H9 (cell line): ENCODE measurements around the gene TTLL3. TPM values are rescaled to one million over a fixed set of nuclear protein-coding genes. Genes with fewer than 3 reads are reported as not detected.

Experiments used
- DNase-seq: peaks from one replicate; pipeline ENCODE4 v3.0.0-alpha.2; 2017
- H2AFZ ChIP-seq: one replicate; pipeline ENCODE4 v1.6.1; 2013; ENCODE audit warnings: mild to moderate bottlenecking, low read length, control low read depth, moderate library complexity
- H2AK5ac ChIP-seq: 2 replicates; pipeline ENCODE4 v1.6.1; 2013; ENCODE audit warnings: low read length, control low read depth, mixed read lengths; ENCODE audit not compliant: insufficient read length
- H2BK120ac ChIP-seq: one replicate; pipeline ENCODE4 v1.6.1; 2013; ENCODE audit warnings: low read depth, mild to moderate bottlenecking, low read length, control low read depth, inconsistent platforms; ENCODE audit not compliant: poor library complexity, severe bottlenecking
- H2BK12ac ChIP-seq: 2 replicates; pipeline ENCODE4 v1.6.1; 2013; ENCODE audit warnings: low read length, control low read depth, mixed read lengths, low read depth; ENCODE audit not compliant: insufficient read length
- H2BK15ac ChIP-seq: 2 replicates; pipeline ENCODE4 v1.6.1; 2013; ENCODE audit warnings: low read depth, low read length, control low read depth
- H2BK20ac ChIP-seq: one replicate; pipeline ENCODE4 v1.6.1; 2013; ENCODE audit warnings: low read depth, mild to moderate bottlenecking, low read length, control low read depth, inconsistent platforms; ENCODE audit not compliant: poor library complexity, severe bottlenecking
- H2BK5ac ChIP-seq: 2 replicates; pipeline ENCODE4 v1.6.1; 2013; ENCODE audit warnings: low read length, control low read depth, mixed read lengths; ENCODE audit not compliant: insufficient read length
- H3K14ac ChIP-seq: 2 replicates; pipeline ENCODE4 v1.6.1; 2013; ENCODE audit warnings: low read length, control low read depth; ENCODE audit not compliant: insufficient read depth
- H3K18ac ChIP-seq: 2 replicates; pipeline ENCODE4 v1.6.1; 2013; ENCODE audit warnings: low read depth, mild to moderate bottlenecking, mixed read lengths, low read length, control low read depth; ENCODE audit not compliant: insufficient read length
- H3K23ac ChIP-seq: 2 replicates; pipeline ENCODE4 v1.6.1; 2013; ENCODE audit warnings: low read length, control low read depth, mixed read lengths, low read depth; ENCODE audit not compliant: insufficient read length
- H3K23me2 ChIP-seq: 2 replicates; pipeline ENCODE4 v1.6.1; 2013; ENCODE audit warnings: low read depth, mild to moderate bottlenecking, mixed read lengths, low read length, control low read depth; ENCODE audit not compliant: insufficient read length, poor library complexity, severe bottlenecking
- H3K27ac ChIP-seq: 2 replicates; pipeline ENCODE4 v1.5.1; 2013; ENCODE audit warnings: low read length, control low read depth, mixed read lengths, low read depth; ENCODE audit not compliant: insufficient read length
- H3K27me3 ChIP-seq: 2 replicates; pipeline ENCODE4 v1.6.1; 2013; ENCODE audit warnings: low read length, control low read depth, inconsistent platforms; ENCODE audit not compliant: insufficient read depth
- H3K4ac ChIP-seq: 2 replicates; pipeline ENCODE4 v1.6.1; 2013; ENCODE audit warnings: low read depth, mild to moderate bottlenecking, control low read depth, inconsistent platforms, low read length, moderate library complexity
- H3K4me1 ChIP-seq: 2 replicates; pipeline ENCODE4 v1.6.1; 2013; ENCODE audit warnings: low read length, control low read depth, inconsistent platforms; ENCODE audit not compliant: insufficient read depth
- H3K4me2 ChIP-seq: 2 replicates; pipeline ENCODE4 v1.6.1; 2013; ENCODE audit warnings: low read length, control low read depth, mixed read lengths; ENCODE audit not compliant: insufficient read length, insufficient read depth
- H3K56ac ChIP-seq: 2 replicates; pipeline ENCODE4 v1.6.1; 2013; ENCODE audit warnings: low read depth, mild to moderate bottlenecking, mixed read lengths, low read length, control low read depth; ENCODE audit not compliant: insufficient read length
- H3K79me1 ChIP-seq: 2 replicates; pipeline ENCODE4 v1.6.1; 2013; ENCODE audit warnings: low read depth, mild to moderate bottlenecking, moderate library complexity, low read length, control low read depth, inconsistent platforms; ENCODE audit not compliant: insufficient read depth, poor library complexity, severe bottlenecking
- H3K79me2 ChIP-seq: 2 replicates; pipeline ENCODE4 v1.6.1; 2013; ENCODE audit warnings: low read length, control low read depth, inconsistent platforms; ENCODE audit not compliant: insufficient read depth
- H3K9ac ChIP-seq: 2 replicates; pipeline ENCODE4 v1.6.1; 2013; ENCODE audit warnings: low read length, control low read depth, mixed read lengths; ENCODE audit not compliant: insufficient read length; ENCODE audit errors: extremely low read depth
- H3K9me3 ChIP-seq: one replicate; pipeline ENCODE4 v1.6.1; 2013; ENCODE audit warnings: low read depth, low read length, inconsistent platforms; ENCODE audit not compliant: control insufficient read depth
- H3T11ph ChIP-seq: one replicate; pipeline ENCODE4 v1.6.1; 2013; ENCODE audit warnings: mild to moderate bottlenecking, low read length, control low read depth, inconsistent platforms
- H4K20me1 ChIP-seq: one replicate; pipeline ENCODE4 v1.6.1; 2013; ENCODE audit not compliant: control insufficient read depth, insufficient read length, insufficient read depth
- H4K5ac ChIP-seq: 2 replicates; pipeline ENCODE4 v1.6.1; 2013; ENCODE audit warnings: low read depth, mild to moderate bottlenecking, mixed read lengths, low read length, control low read depth; ENCODE audit not compliant: insufficient read length
- H4K8ac ChIP-seq: replicated peaks from 2 replicates; pipeline ENCODE4 v1.6.1; 2013; ENCODE audit warnings: low read length, control low read depth, mixed read lengths, low read depth; ENCODE audit not compliant: insufficient read length
- H4K91ac ChIP-seq: 2 replicates; pipeline ENCODE4 v1.6.1; 2013; ENCODE audit warnings: low read depth, mild to moderate bottlenecking, moderate library complexity, mixed read lengths, low read length, control low read depth; ENCODE audit not compliant: insufficient read length
- H3K27ac Mint-ChIP-seq, 3 experiments: 2 replicates in 2 of 3; 3 replicates in 1 of 3; pipeline ENCODE4 v1.8.0; 2020 to 2021; ENCODE audit warnings: mixed read lengths in 3 of 3, mild to moderate bottlenecking in 1 of 3, moderate library complexity in 1 of 3
- H3K27me3 Mint-ChIP-seq: 2 replicates; pipeline ENCODE4 v1.8.0; 2021; ENCODE audit warnings: low read depth, mild to moderate bottlenecking, moderate library complexity, mixed read lengths
- H3K36me3 Mint-ChIP-seq, 3 experiments: 2 replicates in 2 of 3; 3 replicates in 1 of 3; pipeline ENCODE4 v1.8.0; 2020 to 2021; ENCODE audit warnings: low read depth in 3 of 3, mixed read lengths in 3 of 3; ENCODE audit not compliant: insufficient read depth in 1 of 3
- H3K4me1 Mint-ChIP-seq, 2 experiments: 2 replicates each; pipeline ENCODE4 v1.8.0; 2020; ENCODE audit warnings: mixed read lengths in 2 of 2
- H3K4me3 Mint-ChIP-seq, 2 experiments: 2 replicates in 1 of 2; 3 replicates in 1 of 2; pipeline ENCODE4 v1.8.0; 2020 to 2021; ENCODE audit warnings: mild to moderate bottlenecking in 2 of 2, mixed read lengths in 2 of 2, moderate library complexity in 1 of 2
- H3K9me3 Mint-ChIP-seq, 2 experiments: 2 replicates in 1 of 2; 3 replicates in 1 of 2; pipeline ENCODE4 v1.8.0; 2020; ENCODE audit warnings: mild to moderate bottlenecking in 2 of 2, mixed read lengths in 2 of 2, moderate library complexity in 1 of 2
- WGBS: extraction: QIAGEN DNeasy Blood & Tissue Kit; methylation state at CpG from one replicate; pipeline ENCODE4 v1.1.7; 2013; ENCODE audit warnings: missing lambda C conversion rate, low lambda C conversion rate, mixed read lengths; ENCODE audit not compliant: insufficient read length; ENCODE audit errors: extremely low coverage; 5-methylcytosine and 5-hydroxymethylcytosine counted together
- total RNA-seq: library from RNA; stranded (reverse); gene quantifications from 2 replicates; pipeline ENCODE4 v1.2.1, GENCODE V29; 2021
- TF ChIP-seq, protein P1 (sequence below): fragments of 200-600 bp; sonication (generic); conservative IDR thresholded peaks from 3 replicates; pipeline ENCODE4 v1.8.0; 2021; ENCODE audit warnings: antibody characterized with exemption, mild to moderate bottlenecking

TTLL3 gene
- total RNA-seq, 1 experiment from 2014 or later: 14.4 TPM

DNA sequence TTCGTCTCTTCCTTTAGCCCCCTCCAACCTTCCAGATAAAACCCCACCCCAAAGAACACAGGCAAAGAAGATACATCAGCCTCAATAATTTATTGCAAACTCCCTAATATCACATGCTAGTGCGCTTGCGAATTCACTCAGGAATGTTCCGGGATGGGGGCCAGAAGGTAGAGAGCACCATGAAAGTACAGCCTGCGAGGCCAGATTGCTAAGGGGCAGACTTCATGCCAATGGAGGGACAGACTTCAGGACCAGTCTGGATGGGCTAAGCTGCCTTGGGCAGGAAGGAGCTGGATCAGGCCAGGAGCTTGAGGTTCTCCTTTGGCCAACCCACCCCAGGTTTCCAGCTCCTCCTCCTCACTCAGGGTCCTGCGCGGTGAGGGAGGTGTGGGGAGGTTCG is 56.6 kb downstream of the TTLL3 start:
- peaks cover 5 to 8% of the 10 kb centered on the region in 2 experiments for H3K4me1 Mint-ChIP-seq
- no peak overlapping the region for H4K91ac ChIP-seq
- no peak overlapping the region for H3K18ac ChIP-seq
- no peaks in the 10 kb centered on the region for H3K4me1 ChIP-seq
- no peak overlapping the region for H4K5ac ChIP-seq
- H2BK20ac ChIP-seq: no peak overlapping the region
- TF ChIP-seq, protein P1, sequence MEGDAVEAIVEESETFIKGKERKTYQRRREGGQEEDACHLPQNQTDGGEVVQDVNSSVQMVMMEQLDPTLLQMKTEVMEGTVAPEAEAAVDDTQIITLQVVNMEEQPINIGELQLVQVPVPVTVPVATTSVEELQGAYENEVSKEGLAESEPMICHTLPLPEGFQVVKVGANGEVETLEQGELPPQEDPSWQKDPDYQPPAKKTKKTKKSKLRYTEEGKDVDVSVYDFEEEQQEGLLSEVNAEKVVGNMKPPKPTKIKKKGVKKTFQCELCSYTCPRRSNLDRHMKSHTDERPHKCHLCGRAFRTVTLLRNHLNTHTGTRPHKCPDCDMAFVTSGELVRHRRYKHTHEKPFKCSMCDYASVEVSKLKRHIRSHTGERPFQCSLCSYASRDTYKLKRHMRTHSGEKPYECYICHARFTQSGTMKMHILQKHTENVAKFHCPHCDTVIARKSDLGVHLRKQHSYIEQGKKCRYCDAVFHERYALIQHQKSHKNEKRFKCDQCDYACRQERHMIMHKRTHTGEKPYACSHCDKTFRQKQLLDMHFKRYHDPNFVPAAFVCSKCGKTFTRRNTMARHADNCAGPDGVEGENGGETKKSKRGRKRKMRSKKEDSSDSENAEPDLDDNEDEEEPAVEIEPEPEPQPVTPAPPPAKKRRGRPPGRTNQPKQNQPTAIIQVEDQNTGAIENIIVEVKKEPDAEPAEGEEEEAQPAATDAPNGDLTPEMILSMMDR: no peak
- no peak overlapping the region for H2BK120ac ChIP-seq
- peaks cover 5% of the 10 kb centered on the region for H3K23me2 ChIP-seq
- no peak overlapping the region for H2BK5ac ChIP-seq
- no peak overlapping the region for H3T11ph ChIP-seq
- H2AFZ ChIP-seq: no peak overlapping the region
- no peak for DNase-seq
- H4K20me1 ChIP-seq: no peaks in the 10 kb centered on the region
- H3K79me1 ChIP-seq: no peaks in the 10 kb centered on the region
- no peak overlapping the region for H2BK15ac ChIP-seq
- no peak overlapping the region for H2AK5ac ChIP-seq
- H3K79me2 ChIP-seq: no peaks in the 10 kb centered on the region
- H3K4me3 Mint-ChIP-seq: no peak overlapping the region
- no CpG with 5 or more reads among the region's 8 CpGs for WGBS
- no peak overlapping the region for H3K23ac ChIP-seq
- no peaks in the 10 kb centered on the region; the same call in 1 of the 2 replicates for H3K27me3 ChIP-seq
- H2BK12ac ChIP-seq: no peak overlapping the region
- H3K4ac ChIP-seq: no peak overlapping the region
- no peak overlapping the region for H3K14ac ChIP-seq
- no peak overlapping the region for H4K8ac ChIP-seq
- peaks cover 31% of the 10 kb centered on the region for H3K27me3 Mint-ChIP-seq
- H3K27ac ChIP-seq: no peak overlapping the region
- no peaks in the 10 kb centered on the region for H3K9me3 ChIP-seq
- no peak overlapping the region for H3K9ac ChIP-seq
- no peak overlapping the region for H3K27ac Mint-ChIP-seq
- no peaks in the 10 kb centered on the region for H3K36me3 Mint-ChIP-seq
- H3K56ac ChIP-seq: no peak overlapping the region
- no peaks in the 10 kb centered on the region for H3K9me3 Mint-ChIP-seq
- no peak overlapping the region for H3K4me2 ChIP-seq
